Endodermal cell (in vitro differentiated cells): ENCODE measurements around the gene WNK2. TPM values are rescaled to one million over a fixed set of nuclear protein-coding genes. Genes with fewer than 3 reads are reported as not detected.

Experiments
- DNase-seq: peaks from one replicate; pipeline ENCODE4 v3.0.0-alpha.2; 2017
- H3K27ac ChIP-seq: 2 replicates; pipeline ENCODE4 v1.5.1; 2013; ENCODE audit warnings: mild to moderate bottlenecking, low read depth, low read length, moderate library complexity
- H3K27me3 ChIP-seq: 2 replicates; pipeline ENCODE4 v1.6.1; 2013; ENCODE audit warnings: mild to moderate bottlenecking, low read length, moderate library complexity; ENCODE audit not compliant: insufficient read depth, control insufficient read depth, poor library complexity, severe bottlenecking
- H3K36me3 ChIP-seq: 2 replicates; pipeline ENCODE4 v1.7.0; 2013; ENCODE audit warnings: mild to moderate bottlenecking, low read length, moderate library complexity; ENCODE audit not compliant: control insufficient read depth, insufficient read depth
- H3K4me1 ChIP-seq: one replicate; pipeline ENCODE4 v1.7.0; 2013; ENCODE audit warnings: low read length; ENCODE audit not compliant: control insufficient read depth, insufficient read depth
- H3K4me3 ChIP-seq: 2 replicates; pipeline ENCODE4 v1.5.1; 2013; ENCODE audit warnings: mild to moderate bottlenecking, low read length, moderate library complexity
- H3K9ac ChIP-seq: 2 replicates; pipeline ENCODE4 v1.6.1; 2013; ENCODE audit warnings: mild to moderate bottlenecking, low read length, moderate library complexity; ENCODE audit not compliant: poor library complexity, severe bottlenecking; ENCODE audit errors: extremely low read depth
- H3K9me3 ChIP-seq: 2 replicates; pipeline ENCODE4 v1.6.1; 2013; ENCODE audit warnings: mild to moderate bottlenecking, low read length, moderate library complexity; ENCODE audit not compliant: control insufficient read depth
- H3K27ac Mint-ChIP-seq: 2 replicates; pipeline ENCODE4 v1.8.0; 2020; ENCODE audit warnings: mixed read lengths
- H3K27me3 Mint-ChIP-seq: 2 replicates; pipeline ENCODE4 v1.8.0; 2021; ENCODE audit warnings: mild to moderate bottlenecking, mixed read lengths; ENCODE audit not compliant: insufficient read depth
- H3K36me3 Mint-ChIP-seq: 2 replicates; pipeline ENCODE4 v1.8.0; 2020; ENCODE audit warnings: low read depth, mixed read lengths
- H3K4me1 Mint-ChIP-seq: 2 replicates; pipeline ENCODE4 v1.8.0; 2020; ENCODE audit warnings: mixed read lengths
- H3K4me3 Mint-ChIP-seq: 2 replicates; pipeline ENCODE4 v1.8.0; 2020; ENCODE audit warnings: mild to moderate bottlenecking, moderate library complexity, mixed read lengths
- H3K9me3 Mint-ChIP-seq: 2 replicates; pipeline ENCODE4 v1.8.0; 2020; ENCODE audit warnings: mild to moderate bottlenecking, mixed read lengths
- CTCF ChIP-seq: fragments of 200-600 bp; sonication (generic); conservative IDR thresholded peaks from 2 replicates; pipeline ENCODE4 v1.5.0; 2021; ENCODE audit warnings: antibody characterized with exemption, mild to moderate bottlenecking
- WGBS, 2 experiments: methylation state at CpG; one replicate each; pipeline versions ENCODE4 v1.1.5 to v1.1.7; 2013; ENCODE audit warnings: missing lambda C conversion rate in 2 of 2, mixed read lengths in 1 of 2; ENCODE audit not compliant: insufficient coverage in 1 of 2, insufficient read length in 1 of 2; 5-methylcytosine and 5-hydroxymethylcytosine counted together
- total RNA-seq, 2 donors: library from RNA; stranded (reverse); fragmentation: NEBNext Ultra II Directional in 1 of 2; extraction: Animal tissue kit (Norgen Biotek cat#: 25700) in 1 of 2; gene quantifications; 2 replicates in 1 of 2; 3 replicates in 1 of 2; pipeline ENCODE4 v1.2.1, GENCODE V29; 2021

WNK2 gene
- total RNA-seq, 2 donors from 2014 or later = 46.1 to 48.8 TPM

- peak overlapping the region; percentile 57 for H3K4me3 Mint-ChIP-seq
- H3K27ac ChIP-seq = no peak overlapping the region
Measured at GRCh38 chr9:93182572-93182971, 1.4 kb upstream of the WNK2 start.

GRCh38 chr9:93183131-93183662 lies 742 bp upstream of the WNK2 start:
- H3K9me3 ChIP-seq = no peaks in the 10 kb centered on the region
- peaks cover 39% of the 10 kb centered on the region for H3K27me3 ChIP-seq
- H3K27me3 Mint-ChIP-seq = peaks cover 43% of the 10 kb centered on the region
- no peaks in the 10 kb centered on the region for H3K36me3 Mint-ChIP-seq
- H3K27ac ChIP-seq = no peak overlapping the region
- H3K9me3 Mint-ChIP-seq = no peaks in the 10 kb centered on the region
- H3K4me1 Mint-ChIP-seq = peaks cover 16% of the 10 kb centered on the region
- peak overlapping the region; percentile 74 for H3K4me3 ChIP-seq
- H3K4me3 Mint-ChIP-seq = peak overlapping the region; percentile 57
- no peak overlapping the region for H3K27ac Mint-ChIP-seq
- no peak for DNase-seq
- peaks cover 3% of the 10 kb centered on the region for H3K4me1 ChIP-seq
- WGBS, 2 experiments = 80 to 91% methylated on average over 4 to 5 of the region's 5 CpGs
- no peaks in the 10 kb centered on the region for H3K36me3 ChIP-seq
- no peak overlapping the region for H3K9ac ChIP-seq
- TF ChIP-seq CTCF = no peak

More at GRCh38 chr9:93182572-93182971, 1.4 kb upstream of the WNK2 start:
- no peaks in the 10 kb centered on the region for H3K9me3 ChIP-seq
- Mint-ChIP-seq H3K27me3 (peaks cover 43% of the 10 kb centered on the region), H3K9me3 (no peaks in the 10 kb centered on the region), H3K27ac (no peak overlapping the region), H3K36me3 (no peaks in the 10 kb centered on the region), H3K4me1 (peaks cover 15% of the 10 kb centered on the region)
- peaks cover 39% of the 10 kb centered on the region for H3K27me3 ChIP-seq
- no peaks in the 10 kb centered on the region for H3K36me3 ChIP-seq
- TF ChIP-seq CTCF = no peak
- no peak for DNase-seq
- H3K9ac ChIP-seq = no peak overlapping the region
- no peak overlapping the region for H3K4me3 ChIP-seq
- WGBS, 2 experiments = 92 to 100% methylated on average over 1 to 6 of the region's 6 CpGs
- peaks cover 3% of the 10 kb centered on the region for H3K4me1 ChIP-seq

- Histone ChIP-seq H3K4me1 (peaks cover 3% of the 10 kb centered on the region), H3K9me3 (no peaks in the 10 kb centered on the region), H3K27me3 (peaks cover 39% of the 10 kb centered on the region), H3K36me3 (no peaks in the 10 kb centered on the region), H3K27ac (no peak overlapping the region), H3K9ac (no peak overlapping the region), H3K4me3 (peak overlapping the region; percentile 74)
- peak; percentile 82 for DNase-seq
- peaks cover 43% of the 10 kb centered on the region for H3K27me3 Mint-ChIP-seq
- H3K36me3 Mint-ChIP-seq = no peaks in the 10 kb centered on the region
- WGBS, 2 experiments = 0 to 4% methylated on average over 20 to 97 of the region's 97 CpGs
- no peaks in the 10 kb centered on the region for H3K9me3 Mint-ChIP-seq
- no peak overlapping the region for H3K27ac Mint-ChIP-seq
- no peak for TF ChIP-seq CTCF
- peak overlapping the region; percentile 57 for H3K4me3 Mint-ChIP-seq
- H3K4me1 Mint-ChIP-seq = peaks cover 16% of the 10 kb centered on the region
Measured at GRCh38 chr9:93184432-93185265, 710 bp downstream of the WNK2 start.
